WERI-Rb-1 (cell line): ENCODE results near the gene IFT172.

ENCODE experiments used
- DNase-seq: peaks from one replicate; pipeline ENCODE4 v3.0.0-alpha.2; 2020
- H3K27ac ChIP-seq: fragments of 250-450 bp; sonication (Bioruptor Pico); 2 replicates; pipeline ENCODE4 v1.5.1; 2020; ENCODE audit warnings: mild to moderate bottlenecking, moderate library complexity
- H3K27me3 ChIP-seq: fragments of 250-450 bp; sonication (Bioruptor Pico); 2 replicates; pipeline ENCODE4 v1.5.1; 2021; ENCODE audit warnings: mild to moderate bottlenecking, low read depth, moderate library complexity; ENCODE audit not compliant: insufficient read depth, severe bottlenecking
- H3K36me3 ChIP-seq: fragments of 250-450 bp; sonication (Bioruptor Pico); 2 replicates; pipeline ENCODE4 v1.5.1; 2020; ENCODE audit warnings: mild to moderate bottlenecking, moderate library complexity
- H3K4me3 ChIP-seq: 2 replicates; pipeline ENCODE4 v1.5.1; 2011; ENCODE audit warnings: low read depth, mild to moderate bottlenecking, control low read depth, low read length
- H3K9me3 ChIP-seq: fragments of 250-450 bp; sonication (Bioruptor Pico); 2 replicates; pipeline ENCODE4 v1.5.1; 2021; ENCODE audit warnings: mild to moderate bottlenecking, moderate library complexity; ENCODE audit not compliant: severe bottlenecking
- TF ChIP-seq, protein P1 (sequence below): IDR thresholded peaks from 2 replicates; pipeline ENCODE4 v1.5.1; 2011; ENCODE audit warnings: low read depth, mild to moderate bottlenecking, control low read depth, inconsistent platforms, low read length

The IFT172 gene

GRCh38 chr2:27496357-27497287 lies 7.1 kb upstream of the IFT172 start, which contains the start of gene GCKR:
Gene GCKR, plus strand, starts transcription at chr2:27496839. Its CDS starts 66 bp downstream, at chr2:27496905.
- H3K27me3 ChIP-seq: peaks cover 3% of the 10 kb centered on the region
- DNase-seq: no peak

DNA sequence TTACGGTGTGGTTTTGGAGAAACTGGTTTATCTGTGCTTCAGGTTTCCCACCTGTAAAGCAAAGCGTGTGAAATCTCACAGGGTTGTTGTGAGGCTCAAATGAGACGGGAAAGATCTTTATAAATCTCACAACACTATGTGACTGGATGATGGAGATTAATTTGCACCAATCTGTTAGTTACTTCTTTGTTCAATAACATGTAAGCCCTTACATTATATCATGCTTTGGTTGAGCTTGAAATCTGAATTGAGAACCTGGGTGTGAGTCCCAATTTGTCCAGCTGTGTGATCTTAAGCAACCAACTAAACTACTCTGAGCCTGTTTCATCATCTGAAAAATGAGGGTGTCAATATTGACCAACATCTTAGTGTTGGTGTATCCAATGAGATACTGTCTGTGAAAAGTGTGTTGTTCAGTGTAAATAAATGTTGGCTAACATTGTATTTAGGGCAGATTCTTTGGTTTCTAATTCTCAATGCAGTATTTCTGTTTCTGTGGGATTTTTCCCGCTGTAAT lies 6.4 kb upstream of the IFT172 start:
- TF ChIP-seq, protein P1, sequence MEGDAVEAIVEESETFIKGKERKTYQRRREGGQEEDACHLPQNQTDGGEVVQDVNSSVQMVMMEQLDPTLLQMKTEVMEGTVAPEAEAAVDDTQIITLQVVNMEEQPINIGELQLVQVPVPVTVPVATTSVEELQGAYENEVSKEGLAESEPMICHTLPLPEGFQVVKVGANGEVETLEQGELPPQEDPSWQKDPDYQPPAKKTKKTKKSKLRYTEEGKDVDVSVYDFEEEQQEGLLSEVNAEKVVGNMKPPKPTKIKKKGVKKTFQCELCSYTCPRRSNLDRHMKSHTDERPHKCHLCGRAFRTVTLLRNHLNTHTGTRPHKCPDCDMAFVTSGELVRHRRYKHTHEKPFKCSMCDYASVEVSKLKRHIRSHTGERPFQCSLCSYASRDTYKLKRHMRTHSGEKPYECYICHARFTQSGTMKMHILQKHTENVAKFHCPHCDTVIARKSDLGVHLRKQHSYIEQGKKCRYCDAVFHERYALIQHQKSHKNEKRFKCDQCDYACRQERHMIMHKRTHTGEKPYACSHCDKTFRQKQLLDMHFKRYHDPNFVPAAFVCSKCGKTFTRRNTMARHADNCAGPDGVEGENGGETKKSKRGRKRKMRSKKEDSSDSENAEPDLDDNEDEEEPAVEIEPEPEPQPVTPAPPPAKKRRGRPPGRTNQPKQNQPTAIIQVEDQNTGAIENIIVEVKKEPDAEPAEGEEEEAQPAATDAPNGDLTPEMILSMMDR: no peak
- peaks cover 3% of the 10 kb centered on the region for H3K27me3 ChIP-seq
- no peak overlapping the region for H3K27ac ChIP-seq
- DNase-seq: no peak
- peak overlapping the region; percentile 76; the same call in 1 of the 2 replicates for H3K4me3 ChIP-seq
- no peaks in the 10 kb centered on the region for H3K9me3 ChIP-seq
- no peaks in the 10 kb centered on the region for H3K36me3 ChIP-seq

More at GRCh38 chr2:27496357-27497287, 7.1 kb upstream of the IFT172 start, which contains the start of gene GCKR:
- Histone ChIP-seq H3K9me3 (no peaks in the 10 kb centered on the region), H3K4me3 (peak within 1 kb of the TSS; percentile 76; the same call in 1 of the 2 replicates), H3K36me3 (no peaks in the 10 kb centered on the region), H3K27ac (no peak within 1 kb of the TSS)
- TF ChIP-seq, protein P1: no peak

DNA sequence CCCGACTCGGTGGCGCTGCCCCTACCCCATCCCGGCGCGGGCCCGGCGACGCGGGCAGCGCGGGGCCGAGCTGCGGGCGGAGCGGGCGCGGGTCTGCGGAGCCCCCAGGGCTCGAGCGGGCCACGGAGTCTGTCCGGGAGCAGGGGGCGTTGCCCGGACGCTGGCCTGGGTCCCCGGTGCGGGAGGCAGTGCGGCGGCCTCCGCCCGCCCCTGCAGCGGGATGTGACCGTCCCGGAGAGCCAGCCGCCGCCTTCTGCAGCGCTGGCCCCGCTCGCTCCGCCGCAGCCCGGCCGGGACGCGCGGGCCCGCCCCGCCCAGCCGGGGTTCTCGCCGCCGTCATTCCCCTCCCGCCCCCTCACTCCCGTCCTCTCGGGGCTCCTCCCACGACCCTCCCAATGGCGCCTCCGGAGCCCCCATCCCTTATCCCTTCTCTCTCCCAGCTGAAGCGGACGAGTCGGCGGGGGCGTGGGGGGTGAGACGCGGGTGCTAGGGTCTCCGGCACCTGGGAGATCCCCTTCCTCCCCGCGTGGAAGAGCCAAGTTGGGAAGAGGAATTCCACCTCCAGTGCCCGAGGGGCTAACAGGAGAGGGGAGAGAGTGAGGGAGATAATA lies 5.5 kb upstream of the IFT172 start, which contains the start of gene FNDC4:
FNDC4 (minus strand) TSS at position 257 of the 611 bp plus-strand sequence. CDS start 521 bp downstream, outside the sequence.
- peak; percentile 59 for DNase-seq
- no peak within 1 kb of the TSS for H3K27ac ChIP-seq
- peak within 1 kb of the TSS; percentile 76 for H3K4me3 ChIP-seq
- H3K9me3 ChIP-seq: no peaks in the 10 kb centered on the region
- H3K27me3 ChIP-seq: peaks cover 3% of the 10 kb centered on the region
- TF ChIP-seq, protein P1: no peak
- H3K36me3 ChIP-seq: no peaks in the 10 kb centered on the region

GRCh38 chr2:27494284-27494943 lies 4.9 kb upstream of the IFT172 start:
- DNase-seq: peak; percentile 33
- H3K36me3 ChIP-seq: no peaks in the 10 kb centered on the region
- no peak overlapping the region for H3K27ac ChIP-seq
- TF ChIP-seq, protein P1: peak; percentile 27; the same call in 1 of the 2 replicates
- H3K4me3 ChIP-seq: peak overlapping the region; percentile 76
- no peaks in the 10 kb centered on the region for H3K9me3 ChIP-seq
- H3K27me3 ChIP-seq: peaks cover 3% of the 10 kb centered on the region

- Histone ChIP-seq H3K36me3 (no peaks in the 10 kb centered on the region), H3K9me3 (no peaks in the 10 kb centered on the region), H3K27me3 (peaks cover 3% of the 10 kb centered on the region), H3K4me3 (no peak overlapping the region), H3K27ac (no peak overlapping the region)
- DNase-seq: no peak
- TF ChIP-seq, protein P1: no peak
Measured at GRCh38 chr2:27493948-27494283, 4.4 kb upstream of the IFT172 start.
